Right cardiac atrium (tissue), 5 donors: ENCODE measurements around the gene DBP. TPM values are rescaled to one million over a fixed set of nuclear protein-coding genes. Genes with fewer than 3 reads are reported as not detected.
"Not testable (repeated sequence)": the region's sequence is repeated elsewhere in the genome, so short reads cannot be mapped to it uniquely, and the experiment has no call there.

ENCODE experiments used
- ATAC-seq, 2 donors: fragments of 200-7000 bp; cut with Tn5 transposase; one replicate each; pipeline versions ENCODE4 v1.8.0 to v1.9.1; 2020; ENCODE audit warnings: moderate library complexity in 2 of 2, mild to moderate bottlenecking in 1 of 2
- DNase-seq, 3 donors: peaks; one replicate each; pipeline ENCODE4 v3.0.0-alpha.2; 2020
- H3K27ac ChIP-seq: one replicate; pipeline ENCODE4 v1.5.1; 2013; ENCODE audit warnings: mild to moderate bottlenecking, low read length, control low read depth, moderate library complexity
- H3K27me3 ChIP-seq: one replicate; pipeline ENCODE4 v1.6.1; 2013; ENCODE audit not compliant: control insufficient read depth, insufficient read depth
- H3K4me1 ChIP-seq: one replicate; pipeline ENCODE4 v1.6.1; 2013; ENCODE audit warnings: low read length; ENCODE audit not compliant: control insufficient read depth, insufficient read depth
- H3K4me3 ChIP-seq: one replicate; pipeline ENCODE4 v1.5.1; 2013; ENCODE audit warnings: low read length, control low read depth
- H3K9me3 ChIP-seq: one replicate; pipeline ENCODE4 v1.6.1; 2013; ENCODE audit warnings: low read length; ENCODE audit not compliant: control insufficient read depth
- WGBS: extraction: QIAGEN DNeasy Blood & Tissue Kit; methylation state at CpG from one replicate; pipeline ENCODE4 v1.1.7; 2013; 5-methylcytosine and 5-hydroxymethylcytosine counted together
- intact Hi-C, 4 donors: fragments of 100-400 bp; cut with DNase I; formaldehyde crosslinking; loops; one replicate each; pipeline versions ENCODE4 v1.11.0 to v1.14.0; 2022 to 2023
- polyA plus RNA-seq: library from polyadenylated mRNA; stranded (reverse); fragments of 200-250 nt; gene quantifications from one replicate; pipeline ENCODE4 v1.2.3, GENCODE V29; 2013
- total RNA-seq, 4 donors: library from RNA; stranded (reverse); fragmentation: NEBNext Ultra II Directional; extraction: Animal tissue kit (Norgen Biotek cat#: 25700); gene quantifications; one replicate each; pipeline ENCODE4 v1.2.1, GENCODE V29; 2021
- donor health status: healthy with polysubstance abuse.
- donor health status: DM: no; HTN: yes; CAD: no.
- donor health status: DM: no; HTN: no; CAD: no.
- donor health status: DM: no; HTN: yes; CAD: no; lungs with severe emphysema.
- donor health status: DM: yes; HTN: yes; CAD: no.

Gene DBP
- total and polyA plus RNA-seq, 5 donors = 2.8 to 16.9 (median 13.0) TPM

- no peaks in the 10 kb centered on the region for H3K4me1 ChIP-seq
- no peak for ATAC-seq
- H3K27ac ChIP-seq = no peak overlapping the region
- no peaks in the 10 kb centered on the region for H3K9me3 ChIP-seq
- WGBS = 91% methylated on average over 6 of the region's 6 CpGs
- no peak for DNase-seq
- intact Hi-C loops = no loop called here
- H3K4me3 ChIP-seq = no peak overlapping the region
- H3K27me3 ChIP-seq = no peaks in the 10 kb centered on the region
Observed at GRCh38 chr19:48665786-48666185, 28.6 kb upstream of the DBP start.

GRCh38 chr19:48664476-48664875, 27.3 kb upstream of the DBP start:
- no peak for DNase-seq
- Histone ChIP-seq H3K27ac (no peak overlapping the region), H3K27me3 (no peaks in the 10 kb centered on the region), H3K4me3 (no peak overlapping the region), H3K4me1 (peaks cover 2% of the 10 kb centered on the region), H3K9me3 (no peaks in the 10 kb centered on the region)
- no peak for ATAC-seq
- WGBS = 86% methylated on average over 14 of the region's 14 CpGs
- intact Hi-C loops = no loop called here

DNA sequence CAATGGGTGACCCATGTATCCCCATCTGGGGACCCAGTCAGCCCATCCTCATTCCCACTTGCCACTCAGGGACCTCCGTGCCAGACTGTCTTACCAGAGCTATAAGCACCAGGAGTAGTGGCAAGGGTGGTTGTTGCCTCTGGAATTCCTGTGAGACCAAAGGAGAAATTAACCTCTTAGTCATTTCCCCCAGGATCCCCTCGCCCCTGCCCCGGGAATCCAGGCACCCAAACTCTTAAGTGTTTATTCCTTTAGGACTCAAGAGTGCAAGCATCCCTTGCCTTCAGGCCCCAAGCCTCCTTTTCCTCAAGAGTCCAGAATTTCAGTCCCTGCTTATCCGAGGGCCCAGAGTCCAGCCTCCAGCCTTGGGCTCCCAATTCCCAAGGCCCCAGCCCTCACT, 26.5 kb upstream of the DBP start:
- WGBS = 96% methylated on average over 4 of the region's 4 CpGs
- Histone ChIP-seq H3K27ac (no peak overlapping the region), H3K4me1 (peaks cover 2% of the 10 kb centered on the region), H3K4me3 (no peak overlapping the region), H3K9me3 (no peaks in the 10 kb centered on the region), H3K27me3 (no peaks in the 10 kb centered on the region)
- DNase-seq (no peak), ATAC-seq (no peak)
- intact Hi-C loops = no loop called here

- Histone ChIP-seq H3K4me3 (no peak overlapping the region), H3K27ac (no peak overlapping the region), H3K9me3 (no peaks in the 10 kb centered on the region), H3K27me3 (no peaks in the 10 kb centered on the region), H3K4me1 (peaks cover 2% of the 10 kb centered on the region)
- 89% methylated on average over 50 of the region's 50 CpGs for WGBS
- DNase-seq = peak in 2 of 3 donors; percentile 50 to 61
- peak in 1 of 2 donors; percentile 2 for ATAC-seq
- intact Hi-C loops = no loop called here
Observed at GRCh38 chr19:48661711-48662090, 24.5 kb upstream of the DBP start.

GRCh38 chr19:48660852-48661710, 23.9 kb upstream of the DBP start:
- DNase-seq (peak; percentile 92 to 95 (median 95)), ATAC-seq (peak; percentile 92 to 97)
- Histone ChIP-seq H3K4me1 (peaks cover 2% of the 10 kb centered on the region), H3K9me3 (no peaks in the 10 kb centered on the region), H3K27me3 (no peaks in the 10 kb centered on the region), H3K27ac (no peak overlapping the region), H3K4me3 (no peak overlapping the region)
- 56% methylated on average over 35 of the region's 35 CpGs for WGBS
- intact Hi-C loops = no loop called here

- no peaks in the 10 kb centered on the region for H3K27me3 ChIP-seq
- intact Hi-C loops = no loop called here
- WGBS = 83% methylated on average over 5 of the region's 5 CpGs
- DNase-seq = peak in 1 of 3 donors; percentile 11
- no peak for ATAC-seq
- H3K9me3 ChIP-seq = no peaks in the 10 kb centered on the region
- H3K4me3 ChIP-seq = no peak overlapping the region
- no peak overlapping the region for H3K27ac ChIP-seq
- H3K4me1 ChIP-seq = peaks cover 2% of the 10 kb centered on the region
Observed at GRCh38 chr19:48659768-48660167, 22.6 kb upstream of the DBP start.

GRCh38 chr19:48658483-48658882, 21.3 kb upstream of the DBP start:
- Histone ChIP-seq H3K9me3 (no peaks in the 10 kb centered on the region), H3K27ac (no peak overlapping the region), H3K4me1 (peaks cover 2% of the 10 kb centered on the region), H3K4me3 (no peak overlapping the region), H3K27me3 (no peaks in the 10 kb centered on the region)
- ATAC-seq (no peak), DNase-seq (peak in 1 of 3 donors; percentile 6)
- 93% methylated on average over 6 of the region's 6 CpGs for WGBS
- intact Hi-C loops = no loop called here

DNA sequence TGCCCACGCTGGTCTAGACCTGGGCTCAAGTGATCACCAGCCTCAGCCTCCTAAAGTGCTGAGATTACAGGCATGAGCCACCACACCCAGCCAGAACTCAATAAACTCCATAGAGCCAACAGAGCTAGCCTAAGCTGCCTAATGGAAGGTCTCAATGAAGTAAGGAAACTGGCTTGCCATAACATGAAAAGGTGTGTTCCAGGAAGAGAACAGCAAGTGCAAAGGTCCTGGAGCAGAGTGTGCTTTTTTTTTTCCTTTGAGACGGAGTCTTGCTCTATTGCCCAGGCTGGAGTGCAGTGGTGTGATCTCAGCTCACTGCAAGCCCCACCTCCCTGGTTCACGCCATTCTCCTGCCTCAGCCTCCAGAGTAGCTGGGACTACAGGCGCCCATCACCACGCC, 20.6 kb upstream of the DBP start:
- H3K4me3 ChIP-seq, DNase-seq, H3K4me1 ChIP-seq, H3K9me3 ChIP-seq, intact Hi-C loops, ATAC-seq, H3K27ac ChIP-seq, H3K27me3 ChIP-seq: not testable (repeated sequence)
- WGBS = 96% methylated on average over 5 of the region's 5 CpGs

DNA sequence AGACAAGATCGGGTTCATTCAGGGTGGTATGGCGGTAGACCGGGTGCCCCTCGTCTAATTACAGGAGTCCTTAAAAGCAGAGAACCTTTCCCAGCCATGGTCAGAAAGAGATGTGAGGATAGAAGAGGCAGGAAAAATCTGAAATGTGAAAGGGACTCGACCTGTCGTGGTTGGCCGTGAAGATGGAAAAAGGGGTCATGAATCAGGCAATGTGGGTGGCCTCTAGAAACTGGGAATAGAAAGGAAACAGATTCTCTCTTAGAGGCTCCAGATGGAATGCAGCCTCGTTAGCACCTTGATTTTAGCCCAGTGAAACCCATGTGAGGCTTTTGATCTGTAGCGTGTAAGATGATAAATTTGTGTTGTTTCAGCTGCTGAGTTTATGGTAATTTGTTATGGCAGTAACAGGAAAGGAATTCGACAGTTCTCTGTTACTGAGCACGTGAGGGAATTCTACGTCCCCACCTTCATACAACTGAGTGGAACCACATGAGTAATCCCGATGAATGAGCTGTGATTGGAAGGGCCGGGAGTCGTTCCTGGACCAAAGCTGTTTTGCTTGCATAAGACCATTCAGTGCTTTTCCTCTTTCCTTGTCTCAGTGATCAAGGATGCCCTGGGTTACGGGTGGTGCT, 19.8 kb upstream of the DBP start:
- Histone ChIP-seq H3K9me3 (no peaks in the 10 kb centered on the region), H3K4me1 (peaks cover 2% of the 10 kb centered on the region), H3K4me3 (no peak overlapping the region), H3K27ac (no peak overlapping the region), H3K27me3 (no peaks in the 10 kb centered on the region)
- ATAC-seq = no peak
- no peak for DNase-seq
- WGBS = 47% methylated on average over 16 of the region's 16 CpGs
- intact Hi-C loops = no loop called here

DNA sequence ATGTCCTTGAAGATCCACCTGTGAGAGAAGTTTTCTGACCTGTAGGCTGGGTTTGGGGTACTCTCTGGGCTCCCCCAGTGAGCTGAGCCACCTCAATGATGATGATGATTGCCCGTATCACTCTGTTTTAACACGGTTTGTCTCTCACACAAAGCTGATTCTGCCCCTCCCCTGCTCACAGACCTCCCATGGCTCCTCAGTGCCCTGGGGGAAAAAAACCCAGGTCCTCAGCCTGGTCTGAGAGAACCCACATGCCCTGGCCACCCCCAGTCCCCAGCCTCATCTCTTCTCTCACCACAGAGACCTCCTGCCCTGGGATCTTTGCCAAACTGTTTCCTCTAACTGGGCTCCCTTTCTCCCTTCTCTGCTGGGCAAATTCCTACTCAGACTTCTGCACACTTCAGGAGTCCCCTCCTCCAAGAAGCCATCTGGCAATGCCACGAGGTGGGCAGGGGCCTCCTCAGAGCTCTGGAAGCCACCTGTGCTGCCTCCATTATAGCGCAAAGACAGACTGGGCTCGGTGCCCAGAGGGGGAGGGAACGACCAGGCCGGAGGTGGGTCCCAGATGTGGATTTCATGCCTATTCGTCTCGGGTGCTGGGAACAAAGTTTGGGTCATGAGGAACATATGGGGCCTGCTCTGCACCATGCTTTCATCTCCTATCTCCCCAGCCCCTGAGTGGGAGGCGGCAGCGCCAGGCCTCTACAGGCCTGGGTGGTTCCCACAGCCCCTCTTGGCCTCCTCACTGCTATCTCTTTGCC, 17.3 kb upstream of the DBP start:
- Histone ChIP-seq H3K9me3 (no peaks in the 10 kb centered on the region), H3K27ac (no peak overlapping the region), H3K4me3 (no peak overlapping the region), H3K27me3 (no peaks in the 10 kb centered on the region), H3K4me1 (no peaks in the 10 kb centered on the region)
- ATAC-seq (no peak), DNase-seq (no peak)
- 41% methylated on average over 11 of the region's 11 CpGs for WGBS
- intact Hi-C loops = no loop called here

DNA sequence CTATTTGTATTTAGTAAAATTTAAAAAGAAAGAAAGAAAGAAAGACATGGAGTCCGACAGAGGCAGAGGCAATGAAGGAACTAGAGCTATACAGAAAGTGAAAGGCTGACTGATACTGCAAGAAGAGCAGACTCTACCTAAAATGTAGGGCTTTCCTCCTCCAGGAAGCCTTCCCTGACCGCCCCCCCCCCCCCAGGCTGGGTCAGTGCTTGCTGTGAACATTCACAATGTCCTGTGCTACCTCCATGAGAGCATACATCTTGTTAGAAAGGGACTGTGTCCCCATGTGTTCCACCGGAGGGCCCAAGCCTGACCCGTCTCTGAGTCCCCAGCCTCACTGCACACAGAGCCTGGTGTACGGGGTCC, 14.5 kb upstream of the DBP start:
- Histone ChIP-seq H3K27ac (no peak overlapping the region), H3K4me3 (no peak overlapping the region), H3K4me1 (no peaks in the 10 kb centered on the region), H3K9me3 (no peaks in the 10 kb centered on the region), H3K27me3 (no peaks in the 10 kb centered on the region)
- 92% methylated on average over 5 of the region's 5 CpGs for WGBS
- peak in 1 of 2 donors; percentile 24 for ATAC-seq
- no peak for DNase-seq
- intact Hi-C loops = no loop called here
